Measurements from ENCODE around the gene CALD1. TPM values are rescaled to one million over a fixed set of nuclear protein-coding genes. Genes with fewer than 3 reads are reported as not detected.

The CALD1 gene
- total RNA-seq, 1 experiment from 2014 or later: 22.1 TPM

- peaks cover 18% of the 10 kb centered on the region for H3K79me2 ChIP-seq (ENCODE audit: low read length)
- no peaks in the 10 kb centered on the region for H3K9me2 ChIP-seq (replicated peaks; ENCODE audit: low read length)
- TSS peak; percentile 67 for BruUV-seq (replicated peaks)
- no peaks in the 10 kb centered on the region for H4K20me1 ChIP-seq (ENCODE audit: low read length)
- no peak for TF ChIP-seq EZH2phosphoT487 (IDR thresholded peaks at IDR 0.05; ENCODE audit: borderline replicate concordance, low read length)
- TF ChIP-seq EZH2 (IDR thresholded peaks at IDR 0.05; ENCODE audit: low read length, unreplicated experiment): no peak
- TF ChIP-seq CTCF (conservative IDR thresholded peaks at IDR 0.05; ENCODE audit: low read depth, low read length): peak; percentile 74
- peak within 1 kb of the TSS; percentile 45 for H3K27ac ChIP-seq (ENCODE audit: low read length)
- no peaks in the 10 kb centered on the region for H3K27me3 ChIP-seq (ENCODE audit: low read length)
- H2AFZ ChIP-seq (ENCODE audit: low read length): peak within 1 kb of the TSS; percentile 84
- ChIA-PET CTCF (interaction anchor here (0.6 to 0.8 kb wide), 3 partner anchors 19 to 218 kb away, joined by 3 read pairs; no protein-coding TSS in a partner anchor), POLR2A (ENCODE audit: unreplicated experiment) (interaction anchor here (0.5 to 0.6 kb wide), 2 partner anchors 33 to 184 kb away, joined by 3 to 24 read pairs; no protein-coding TSS in a partner anchor)
- DNase-seq (peak; percentile 94), ATAC-seq (peak; percentile 98)
- peak within 1 kb of the TSS; percentile 87 for H3K4me3 ChIP-seq (ENCODE audit: low read length)
- H3K9ac ChIP-seq (ENCODE audit: low read length): peak within 1 kb of the TSS; percentile 88
- intact Hi-C loops (cut with micrococcal nuclease): loop anchor here (1.0 to 5.0 kb wide), 4 partner anchors 20 to 226 kb away; partner anchors contain the start of genes CYREN and WDR91
- no peaks in the 10 kb centered on the region for H3F3A ChIP-seq (ENCODE audit: low read length, unreplicated experiment)
- no peaks in the 10 kb centered on the region for H3K9me3 ChIP-seq (ENCODE audit: low read length)
- H3K4me1 ChIP-seq (ENCODE audit: insufficient read depth, low read length): peaks cover 20% of the 10 kb centered on the region; the same call in 1 of the 2 replicates
- H3K4me2 ChIP-seq (ENCODE audit: low read length): peak within 1 kb of the TSS; percentile 88
- no peaks in the 10 kb centered on the region; the same call in 1 of the 2 replicates for H3K36me3 ChIP-seq (ENCODE audit: low read depth, low read length)
These were observed 207.2 kb downstream of the CALD1 start, which contains the start of gene AGBL3 for GRCh38 chr7:134986363-134987251. Gene AGBL3 (plus strand): TSS chr7:134986508. CDS start chr7:134987934, 1,426 bp downstream.

- H3K9ac ChIP-seq (ENCODE audit: low read length): peak overlapping the region; percentile 88; the same call in 1 of the 2 replicates
- H3K27ac ChIP-seq (ENCODE audit: low read length): no peak overlapping the region
- no peaks in the 10 kb centered on the region for H4K20me1 ChIP-seq (ENCODE audit: low read length)
- H3K4me1 ChIP-seq (ENCODE audit: insufficient read depth, low read length): peaks cover 24% of the 10 kb centered on the region; the same call in 1 of the 2 replicates
- intact Hi-C loops (cut with micrococcal nuclease): loop anchor here (5.0 kb wide), 1 partner anchor 224 kb away; the partner anchor contains the start of gene WDR91
- no peaks in the 10 kb centered on the region; the same call in 1 of the 2 replicates for H3K36me3 ChIP-seq (ENCODE audit: low read depth, low read length)
- H3K79me2 ChIP-seq (ENCODE audit: low read length): peaks cover 18% of the 10 kb centered on the region
- H3K4me2 ChIP-seq (ENCODE audit: low read length): peak overlapping the region; percentile 88
- H3F3A ChIP-seq (ENCODE audit: low read length, unreplicated experiment): no peaks in the 10 kb centered on the region
- no TSS peak for BruUV-seq (replicated peaks)
- CTCF ChIA-PET: interaction anchor here (0.8 kb wide), 1 partner anchor 24 kb away, joined by 4 read pairs; no protein-coding TSS in a partner anchor
- POLR2A ChIA-PET (ENCODE audit: unreplicated experiment): no interaction called here
- H3K9me3 ChIP-seq (ENCODE audit: low read length): no peaks in the 10 kb centered on the region
- H2AFZ ChIP-seq (ENCODE audit: low read length): no peak overlapping the region
- no peak for DNase-seq
- H3K27me3 ChIP-seq (ENCODE audit: low read length): no peaks in the 10 kb centered on the region
- 0 out of 2 replicates have a peak overlapping the region, but pooled peaks have one; percentile 87 for H3K4me3 ChIP-seq (ENCODE audit: low read length)
- TF ChIP-seq EZH2phosphoT487 (IDR thresholded peaks at IDR 0.05; ENCODE audit: borderline replicate concordance, low read length): no peak
- TF ChIP-seq EZH2 (IDR thresholded peaks at IDR 0.05; ENCODE audit: low read length, unreplicated experiment): no peak
- no peaks in the 10 kb centered on the region for H3K9me2 ChIP-seq (replicated peaks; ENCODE audit: low read length)
- no peak for ATAC-seq
These were observed 208.7 kb downstream of the CALD1 start for GRCh38 chr7:134988161-134988560.

Data from PC-3 (cell line).